GM21526 (cell line): ENCODE measurements around the gene OCSTAMP.

Experiments
- ATAC-seq: cut with Tn5 transposase; IDR thresholded peaks from one replicate; pipeline ENCODE4 v1.9.1; 2021; ENCODE audit warnings: moderate library complexity; ENCODE audit not compliant: unreplicated experiment, low FRiP score

OCSTAMP gene, protein sequence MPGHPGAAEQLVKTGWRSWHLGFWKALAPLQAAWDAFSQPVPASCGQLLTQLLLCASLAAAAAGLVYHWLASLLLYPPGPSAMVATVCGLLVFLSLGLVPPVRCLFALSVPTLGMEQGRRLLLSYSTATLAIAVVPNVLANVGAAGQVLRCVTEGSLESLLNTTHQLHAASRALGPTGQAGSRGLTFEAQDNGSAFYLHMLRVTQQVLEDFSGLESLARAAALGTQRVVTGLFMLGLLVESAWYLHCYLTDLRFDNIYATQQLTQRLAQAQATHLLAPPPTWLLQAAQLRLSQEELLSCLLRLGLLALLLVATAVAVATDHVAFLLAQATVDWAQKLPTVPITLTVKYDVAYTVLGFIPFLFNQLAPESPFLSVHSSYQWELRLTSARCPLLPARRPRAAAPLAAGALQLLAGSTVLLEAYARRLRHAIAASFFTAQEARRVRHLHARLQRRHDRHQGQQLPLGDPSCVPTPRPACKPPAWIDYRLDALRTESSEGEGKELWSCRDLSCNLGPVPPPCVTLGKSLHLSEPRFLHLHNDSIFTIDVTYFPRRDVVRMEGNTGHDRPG

DNA sequence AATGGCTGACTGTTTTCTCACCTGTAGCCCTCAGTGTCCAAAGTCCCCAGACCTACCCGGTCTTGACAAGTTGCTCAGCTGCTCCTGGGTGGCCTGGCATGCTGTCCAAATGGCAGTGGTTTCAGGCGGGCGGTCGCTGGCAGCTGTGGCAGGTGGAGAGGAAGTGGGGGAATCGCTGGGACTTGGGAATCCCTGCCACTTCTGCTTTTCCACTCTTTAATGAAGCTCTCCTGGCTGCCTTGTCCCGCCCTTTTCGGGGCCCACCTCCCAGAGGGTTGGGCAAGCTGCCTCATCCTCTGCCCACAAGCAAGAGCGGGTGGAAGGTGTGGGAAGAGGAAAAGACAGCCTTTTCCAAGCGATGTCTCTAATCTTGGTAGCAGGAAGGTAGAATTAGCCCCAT lies at the start of gene OCSTAMP:
TSS of gene OCSTAMP (minus strand) at position 194 of the 400 bp plus-strand sequence. CDS start at position 100, 94 bp downstream.
- ATAC-seq: no peak

DNA sequence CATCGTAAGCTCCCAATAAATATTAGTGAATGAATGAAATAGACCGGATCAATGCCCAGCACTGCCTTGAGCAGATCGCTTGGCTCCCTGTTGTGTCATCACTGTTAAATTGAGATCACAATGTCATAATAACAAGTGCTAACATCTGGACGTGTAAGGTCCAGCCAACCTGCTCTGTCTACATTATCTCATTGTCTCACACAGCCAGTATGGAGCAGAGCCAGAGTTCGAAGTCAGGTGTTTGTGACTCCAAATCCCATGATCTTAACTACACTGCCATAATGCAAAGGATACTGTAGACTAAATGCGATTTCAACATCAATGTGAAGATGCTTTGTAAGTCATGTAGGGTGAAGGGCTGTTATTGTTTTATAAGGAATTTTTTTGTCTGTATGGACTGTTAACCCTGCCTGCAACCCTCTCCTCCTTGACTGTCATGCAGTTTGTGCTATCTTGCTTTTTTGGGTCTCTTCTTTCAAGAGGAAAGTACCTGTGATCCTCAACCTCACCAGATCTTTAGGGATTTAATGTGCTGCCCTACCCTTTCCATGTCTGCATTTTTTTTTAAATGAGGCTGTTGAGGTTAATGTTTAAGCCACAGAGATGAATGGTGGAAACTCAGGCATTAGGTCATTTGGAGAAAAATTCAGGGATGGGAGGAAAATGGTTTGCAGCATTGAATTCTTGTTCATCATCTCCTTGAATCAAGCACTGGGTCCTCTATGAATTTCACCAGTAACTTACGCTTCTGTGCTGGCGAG lies 49.0 kb upstream of the OCSTAMP start:
- no peak for ATAC-seq

DNA sequence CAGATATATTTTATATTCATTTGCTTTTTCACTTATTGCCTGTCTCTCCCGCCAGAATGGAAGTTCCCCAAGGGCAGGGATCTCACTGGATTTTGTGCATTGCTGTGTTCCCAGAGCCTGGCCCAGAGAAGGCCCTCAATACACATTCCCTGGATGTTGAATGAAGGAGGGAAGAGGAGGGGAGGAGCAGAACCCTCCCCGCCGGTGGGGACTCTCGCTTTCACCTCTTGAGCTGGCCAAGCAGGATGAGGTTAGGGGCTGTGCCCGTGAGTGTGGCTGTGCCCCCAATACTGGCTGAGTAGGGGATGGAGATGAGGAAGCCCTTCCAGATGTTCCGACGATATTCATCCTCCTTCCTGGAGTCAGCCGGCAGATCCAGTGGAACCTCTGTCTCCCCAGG lies 45.5 kb upstream of the OCSTAMP start:
- no peak for ATAC-seq

GRCh38 chr20:46594725-46595124 lies 44.3 kb upstream of the OCSTAMP start:
- ATAC-seq: no peak

DNA sequence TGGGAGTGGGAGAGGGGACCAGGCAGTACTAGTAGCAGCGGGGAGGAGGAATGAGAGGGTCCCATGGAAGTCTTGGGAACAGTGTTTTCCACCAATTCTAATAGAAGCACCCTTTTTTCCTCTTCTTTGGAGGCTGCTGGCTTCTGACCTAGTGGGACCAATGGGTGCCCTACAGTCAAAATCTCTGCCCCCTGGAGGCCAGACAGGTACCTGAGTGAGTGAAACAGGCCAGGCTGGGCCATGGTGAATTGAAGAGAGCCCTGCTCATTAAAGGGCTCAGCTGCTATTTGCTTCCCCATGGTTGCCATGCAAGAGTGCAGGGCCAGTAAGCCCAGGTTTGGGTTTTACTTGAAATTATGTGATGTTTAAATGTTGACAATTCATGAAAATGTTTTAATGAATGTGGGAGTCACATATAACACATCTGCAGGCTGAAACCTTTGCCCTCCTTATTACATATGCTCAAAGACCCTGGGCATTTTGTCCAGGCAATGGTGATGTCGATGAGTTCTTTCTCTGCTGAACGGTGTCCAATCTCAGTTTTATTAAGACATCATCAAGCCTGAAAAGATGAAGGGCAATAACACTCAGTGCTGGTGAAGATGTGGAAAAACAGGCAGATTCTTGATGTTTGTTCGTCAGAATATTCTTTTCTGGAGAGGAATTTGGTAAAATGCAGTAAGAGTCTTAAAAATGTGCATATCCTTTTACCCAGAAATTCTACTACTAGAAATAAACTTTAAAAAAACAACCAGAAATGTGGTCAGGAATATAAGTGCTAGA lies 42.3 kb upstream of the OCSTAMP start:
- no peak for ATAC-seq

GRCh38 chr20:46590443-46590842 lies 40.0 kb upstream of the OCSTAMP start:
- ATAC-seq: no peak

DNA sequence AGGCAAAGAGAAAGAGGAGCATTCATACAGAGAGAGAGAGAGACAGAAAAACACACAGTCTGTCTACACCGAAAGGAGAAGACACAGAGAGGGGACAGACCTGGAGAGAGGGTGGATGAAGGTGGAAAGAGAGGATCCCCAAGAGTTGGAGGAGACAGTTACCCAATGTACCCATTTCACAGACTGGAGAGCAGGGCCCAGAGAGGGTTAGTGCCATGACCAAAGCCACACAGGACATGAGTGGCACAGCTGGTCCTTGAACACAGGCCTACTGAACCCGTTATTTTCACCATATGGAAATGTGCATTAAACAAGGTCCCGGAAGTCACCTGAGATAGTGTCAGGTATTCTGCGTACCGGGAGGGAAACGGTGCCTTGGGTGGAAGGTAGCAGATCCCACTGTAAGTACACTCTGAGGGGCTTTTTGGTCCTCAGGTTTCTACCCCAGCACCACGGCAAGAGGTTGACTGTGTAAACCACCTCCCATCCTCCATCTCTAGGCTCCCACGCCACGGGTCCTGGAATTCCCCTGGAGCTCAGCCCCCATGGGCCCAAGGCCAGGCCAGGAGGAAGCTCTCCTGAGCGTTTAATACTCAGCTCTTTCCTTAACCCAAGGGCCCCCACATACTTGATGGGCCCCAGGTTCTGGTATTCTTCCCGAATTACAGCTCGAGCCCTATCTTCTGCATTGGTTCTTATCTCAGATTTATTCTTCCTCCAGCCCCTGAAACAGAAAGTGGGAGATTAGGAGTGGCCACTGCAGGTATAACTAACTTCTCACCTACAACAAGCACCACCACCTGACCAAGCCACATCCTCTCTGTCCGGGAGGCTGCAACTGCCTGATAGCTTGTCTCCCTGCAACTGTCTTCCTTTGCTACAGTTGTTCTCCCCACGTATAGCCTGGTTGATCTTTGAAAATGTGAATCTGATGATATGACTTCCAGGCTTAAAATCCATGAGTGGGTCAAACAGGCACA lies 38.4 kb upstream of the OCSTAMP start:
- ATAC-seq: no peak

- no peak for ATAC-seq
Measured at GRCh38 chr20:46587986-46588385, 37.5 kb upstream of the OCSTAMP start.

DNA sequence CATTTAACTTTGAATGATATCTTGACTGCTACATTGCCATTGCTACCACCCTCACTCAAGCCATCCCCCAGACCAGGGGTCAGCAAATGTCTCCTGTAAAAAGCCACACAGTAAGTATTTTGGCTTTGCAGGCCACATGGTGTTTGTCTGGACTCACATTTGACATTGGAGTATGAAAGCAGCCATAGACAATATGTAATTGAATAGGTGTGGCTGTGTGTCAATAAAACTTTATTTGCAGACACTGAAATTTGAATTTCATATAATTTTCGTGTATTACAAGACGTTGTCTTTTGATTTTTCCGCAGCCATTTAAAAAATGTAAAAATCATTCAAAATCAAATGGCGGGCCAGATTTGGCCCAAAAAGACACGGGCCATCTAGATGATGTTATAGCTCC lies 36.3 kb upstream of the OCSTAMP start:
- ATAC-seq: no peak

DNA sequence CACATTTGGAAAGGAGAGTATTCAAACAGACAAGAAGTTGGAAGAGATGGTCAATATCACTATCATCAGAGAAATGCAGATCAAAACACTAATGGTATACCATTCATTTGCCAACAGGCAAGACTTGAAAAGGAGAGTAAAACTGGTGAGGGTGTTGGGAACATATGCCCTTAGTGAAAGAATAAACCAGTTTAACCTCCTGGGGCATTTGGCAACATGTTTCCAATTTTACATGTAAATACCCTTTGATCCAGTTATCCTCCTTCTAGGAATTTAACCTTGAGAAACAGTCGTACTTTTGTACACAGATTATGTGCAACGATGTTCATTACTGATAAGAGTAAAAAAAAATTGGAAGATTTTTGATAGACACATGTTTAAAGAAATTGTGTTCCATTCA lies 34.1 kb upstream of the OCSTAMP start:
- ATAC-seq: no peak

DNA sequence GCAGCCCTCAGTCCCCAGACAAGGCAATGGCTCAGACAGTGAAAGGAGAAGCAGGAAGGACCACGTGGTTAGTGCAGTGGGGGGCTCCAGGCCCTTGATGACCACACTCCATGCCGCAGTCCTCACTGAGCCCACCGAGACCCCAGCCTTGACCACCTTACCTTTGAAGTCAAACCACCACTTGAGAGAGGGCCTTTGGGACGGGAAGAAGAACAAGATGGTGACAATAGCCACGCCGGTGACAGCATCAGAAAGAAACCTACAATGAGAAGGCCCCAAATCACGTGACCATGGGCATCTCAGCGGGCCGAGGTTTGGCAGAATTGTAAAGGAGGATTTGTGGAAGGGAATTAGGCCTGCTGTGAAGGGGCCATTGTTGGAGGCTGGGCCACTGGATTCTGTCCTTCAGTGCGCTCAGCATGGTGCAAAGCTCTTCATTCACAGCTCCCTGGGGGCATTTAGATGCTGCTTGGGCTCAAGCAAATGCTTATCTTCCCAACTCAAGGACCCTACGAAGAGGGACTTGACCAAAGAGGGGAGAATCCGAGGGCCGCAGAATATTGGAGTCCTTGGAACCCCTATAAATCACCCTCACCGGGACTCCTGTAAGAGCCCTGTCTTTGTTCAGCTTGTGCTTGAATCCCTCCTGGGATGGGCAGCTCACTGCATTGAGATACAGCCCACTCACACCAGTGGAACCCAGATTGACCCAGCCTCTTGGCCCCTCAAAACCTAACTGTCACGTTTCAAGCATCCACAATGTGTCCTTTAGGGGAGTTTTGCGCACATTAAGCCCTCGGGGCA lies 33.2 kb upstream of the OCSTAMP start:
- no peak for ATAC-seq

GRCh38 chr20:46582648-46583047 lies 32.2 kb upstream of the OCSTAMP start:
- no peak for ATAC-seq

DNA sequence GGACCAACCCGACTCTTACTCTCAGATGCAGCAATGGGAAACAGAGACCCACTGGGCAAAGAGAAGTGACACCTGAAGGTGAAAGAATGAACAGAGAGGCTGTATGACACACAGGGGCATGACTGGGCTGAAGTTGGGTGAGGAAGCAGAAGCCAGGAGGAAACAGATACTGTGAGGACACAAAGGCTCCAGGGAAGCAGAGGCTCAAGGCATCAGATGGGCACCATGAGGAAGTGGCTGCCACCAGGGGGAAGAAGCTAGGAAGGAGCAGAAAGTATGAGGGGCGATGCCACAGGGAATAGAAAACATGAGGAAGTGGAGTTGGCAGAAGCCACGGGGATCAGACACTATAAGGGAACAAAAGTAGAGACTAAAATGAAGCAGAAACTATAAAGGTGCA lies 30.9 kb upstream of the OCSTAMP start:
- no peak for ATAC-seq

DNA sequence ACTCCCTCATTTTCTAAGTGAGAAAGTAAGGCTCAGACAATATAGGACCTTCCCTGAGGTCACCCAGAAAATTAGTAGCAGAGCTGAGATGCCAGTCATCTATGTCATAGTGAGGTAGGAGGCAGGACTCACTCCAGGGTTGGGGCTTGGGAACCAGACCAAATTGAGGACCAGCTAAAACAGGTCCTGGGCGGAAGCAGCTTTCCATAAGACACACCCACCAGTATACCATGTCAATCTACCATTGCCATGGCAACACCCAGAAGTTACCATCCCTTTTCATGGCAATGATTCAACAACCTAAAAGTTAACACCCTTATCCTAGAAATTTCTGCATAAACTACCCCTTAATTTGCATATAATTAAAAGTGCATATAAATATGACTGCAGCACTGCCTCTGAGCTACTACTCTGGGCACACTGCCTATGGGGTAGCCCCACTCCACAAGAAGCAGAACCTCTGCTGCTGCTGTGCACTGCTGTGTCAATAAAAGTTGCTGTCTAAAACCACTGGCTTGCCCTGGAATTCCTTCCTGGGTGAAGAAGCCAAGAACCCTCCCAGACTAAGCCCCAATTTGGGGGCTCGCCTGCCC lies 30.3 kb upstream of the OCSTAMP start:
- ATAC-seq: no peak

- no peak for ATAC-seq
Measured at GRCh38 chr20:46578745-46579144, 28.3 kb upstream of the OCSTAMP start.

GRCh38 chr20:46576774-46577395 lies 26.4 kb upstream of the OCSTAMP start:
- ATAC-seq: no peak

DNA sequence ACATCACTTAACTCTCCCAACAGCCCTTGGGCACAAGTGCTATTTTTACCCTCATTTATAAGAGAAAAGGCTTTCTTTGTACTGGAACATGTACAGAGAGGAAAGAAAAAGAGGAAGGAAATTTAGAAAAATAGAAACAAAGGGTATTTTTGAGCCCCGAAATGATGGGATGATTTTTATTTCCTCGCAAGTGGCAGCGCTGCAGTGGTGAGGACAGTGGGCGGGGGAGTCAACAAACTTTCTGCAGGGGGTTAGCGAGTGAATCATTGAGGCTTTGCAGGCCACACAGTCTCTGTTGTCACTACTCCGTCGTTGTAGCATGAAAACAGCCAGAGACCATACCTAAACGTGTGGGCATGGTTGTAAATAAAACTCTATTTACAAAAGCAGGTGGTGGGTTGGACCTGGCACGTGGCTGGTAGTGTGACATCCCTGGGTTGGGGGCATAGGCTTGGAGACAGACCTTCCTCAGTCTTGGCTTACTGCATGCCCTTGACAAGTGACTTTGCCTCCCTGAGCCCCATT lies 25.5 kb upstream of the OCSTAMP start:
- no peak for ATAC-seq

GRCh38 chr20:46575394-46575793 lies 24.9 kb upstream of the OCSTAMP start:
- ATAC-seq: no peak
